H9 (cell line): ENCODE measurements around the gene CHST14. TPM values are rescaled to one million over a fixed set of nuclear protein-coding genes. Genes with fewer than 3 reads are reported as not detected.

Experiments
- DNase-seq: peaks from one replicate; pipeline ENCODE4 v3.0.0-alpha.2; 2017
- H2AFZ ChIP-seq: one replicate; pipeline ENCODE4 v1.6.1; 2013; ENCODE audit warnings: mild to moderate bottlenecking, low read length, control low read depth, moderate library complexity
- H2AK5ac ChIP-seq: 2 replicates; pipeline ENCODE4 v1.6.1; 2013; ENCODE audit warnings: low read length, control low read depth, mixed read lengths; ENCODE audit not compliant: insufficient read length
- H2BK120ac ChIP-seq: one replicate; pipeline ENCODE4 v1.6.1; 2013; ENCODE audit warnings: low read depth, mild to moderate bottlenecking, low read length, control low read depth, inconsistent platforms; ENCODE audit not compliant: poor library complexity, severe bottlenecking
- H2BK12ac ChIP-seq: 2 replicates; pipeline ENCODE4 v1.6.1; 2013; ENCODE audit warnings: low read length, control low read depth, mixed read lengths, low read depth; ENCODE audit not compliant: insufficient read length
- H2BK15ac ChIP-seq: 2 replicates; pipeline ENCODE4 v1.6.1; 2013; ENCODE audit warnings: low read depth, low read length, control low read depth
- H2BK20ac ChIP-seq: one replicate; pipeline ENCODE4 v1.6.1; 2013; ENCODE audit warnings: low read depth, mild to moderate bottlenecking, low read length, control low read depth, inconsistent platforms; ENCODE audit not compliant: poor library complexity, severe bottlenecking
- H2BK5ac ChIP-seq: 2 replicates; pipeline ENCODE4 v1.6.1; 2013; ENCODE audit warnings: low read length, control low read depth, mixed read lengths; ENCODE audit not compliant: insufficient read length
- H3K14ac ChIP-seq: 2 replicates; pipeline ENCODE4 v1.6.1; 2013; ENCODE audit warnings: low read length, control low read depth; ENCODE audit not compliant: insufficient read depth
- H3K18ac ChIP-seq: 2 replicates; pipeline ENCODE4 v1.6.1; 2013; ENCODE audit warnings: low read depth, mild to moderate bottlenecking, mixed read lengths, low read length, control low read depth; ENCODE audit not compliant: insufficient read length
- H3K23ac ChIP-seq: 2 replicates; pipeline ENCODE4 v1.6.1; 2013; ENCODE audit warnings: low read length, control low read depth, mixed read lengths, low read depth; ENCODE audit not compliant: insufficient read length
- H3K23me2 ChIP-seq: 2 replicates; pipeline ENCODE4 v1.6.1; 2013; ENCODE audit warnings: low read depth, mild to moderate bottlenecking, mixed read lengths, low read length, control low read depth; ENCODE audit not compliant: insufficient read length, poor library complexity, severe bottlenecking
- H3K27ac ChIP-seq: 2 replicates; pipeline ENCODE4 v1.5.1; 2013; ENCODE audit warnings: low read length, control low read depth, mixed read lengths, low read depth; ENCODE audit not compliant: insufficient read length
- H3K27me3 ChIP-seq: 2 replicates; pipeline ENCODE4 v1.6.1; 2013; ENCODE audit warnings: low read length, control low read depth, inconsistent platforms; ENCODE audit not compliant: insufficient read depth
- H3K4ac ChIP-seq: 2 replicates; pipeline ENCODE4 v1.6.1; 2013; ENCODE audit warnings: low read depth, mild to moderate bottlenecking, control low read depth, inconsistent platforms, low read length, moderate library complexity
- H3K4me1 ChIP-seq: 2 replicates; pipeline ENCODE4 v1.6.1; 2013; ENCODE audit warnings: low read length, control low read depth, inconsistent platforms; ENCODE audit not compliant: insufficient read depth
- H3K4me2 ChIP-seq: 2 replicates; pipeline ENCODE4 v1.6.1; 2013; ENCODE audit warnings: low read length, control low read depth, mixed read lengths; ENCODE audit not compliant: insufficient read length, insufficient read depth
- H3K56ac ChIP-seq: 2 replicates; pipeline ENCODE4 v1.6.1; 2013; ENCODE audit warnings: low read depth, mild to moderate bottlenecking, mixed read lengths, low read length, control low read depth; ENCODE audit not compliant: insufficient read length
- H3K79me1 ChIP-seq: 2 replicates; pipeline ENCODE4 v1.6.1; 2013; ENCODE audit warnings: low read depth, mild to moderate bottlenecking, moderate library complexity, low read length, control low read depth, inconsistent platforms; ENCODE audit not compliant: insufficient read depth, poor library complexity, severe bottlenecking
- H3K79me2 ChIP-seq: 2 replicates; pipeline ENCODE4 v1.6.1; 2013; ENCODE audit warnings: low read length, control low read depth, inconsistent platforms; ENCODE audit not compliant: insufficient read depth
- H3K9ac ChIP-seq: 2 replicates; pipeline ENCODE4 v1.6.1; 2013; ENCODE audit warnings: low read length, control low read depth, mixed read lengths; ENCODE audit not compliant: insufficient read length; ENCODE audit errors: extremely low read depth
- H3K9me3 ChIP-seq: one replicate; pipeline ENCODE4 v1.6.1; 2013; ENCODE audit warnings: low read depth, low read length, inconsistent platforms; ENCODE audit not compliant: control insufficient read depth
- H3T11ph ChIP-seq: one replicate; pipeline ENCODE4 v1.6.1; 2013; ENCODE audit warnings: mild to moderate bottlenecking, low read length, control low read depth, inconsistent platforms
- H4K20me1 ChIP-seq: one replicate; pipeline ENCODE4 v1.6.1; 2013; ENCODE audit not compliant: control insufficient read depth, insufficient read length, insufficient read depth
- H4K5ac ChIP-seq: 2 replicates; pipeline ENCODE4 v1.6.1; 2013; ENCODE audit warnings: low read depth, mild to moderate bottlenecking, mixed read lengths, low read length, control low read depth; ENCODE audit not compliant: insufficient read length
- H4K8ac ChIP-seq: replicated peaks from 2 replicates; pipeline ENCODE4 v1.6.1; 2013; ENCODE audit warnings: low read length, control low read depth, mixed read lengths, low read depth; ENCODE audit not compliant: insufficient read length
- H4K91ac ChIP-seq: 2 replicates; pipeline ENCODE4 v1.6.1; 2013; ENCODE audit warnings: low read depth, mild to moderate bottlenecking, moderate library complexity, mixed read lengths, low read length, control low read depth; ENCODE audit not compliant: insufficient read length
- H3K27ac Mint-ChIP-seq, 3 experiments: 2 replicates in 2 of 3; 3 replicates in 1 of 3; pipeline ENCODE4 v1.8.0; 2020 to 2021; ENCODE audit warnings: mixed read lengths in 3 of 3, mild to moderate bottlenecking in 1 of 3, moderate library complexity in 1 of 3
- H3K27me3 Mint-ChIP-seq: 2 replicates; pipeline ENCODE4 v1.8.0; 2021; ENCODE audit warnings: low read depth, mild to moderate bottlenecking, moderate library complexity, mixed read lengths
- H3K36me3 Mint-ChIP-seq, 3 experiments: 2 replicates in 2 of 3; 3 replicates in 1 of 3; pipeline ENCODE4 v1.8.0; 2020 to 2021; ENCODE audit warnings: low read depth in 3 of 3, mixed read lengths in 3 of 3; ENCODE audit not compliant: insufficient read depth in 1 of 3
- H3K4me1 Mint-ChIP-seq, 2 experiments: 2 replicates each; pipeline ENCODE4 v1.8.0; 2020; ENCODE audit warnings: mixed read lengths in 2 of 2
- H3K4me3 Mint-ChIP-seq, 2 experiments: 2 replicates in 1 of 2; 3 replicates in 1 of 2; pipeline ENCODE4 v1.8.0; 2020 to 2021; ENCODE audit warnings: mild to moderate bottlenecking in 2 of 2, mixed read lengths in 2 of 2, moderate library complexity in 1 of 2
- H3K9me3 Mint-ChIP-seq, 2 experiments: 2 replicates in 1 of 2; 3 replicates in 1 of 2; pipeline ENCODE4 v1.8.0; 2020; ENCODE audit warnings: mild to moderate bottlenecking in 2 of 2, mixed read lengths in 2 of 2, moderate library complexity in 1 of 2
- CTCF ChIP-seq: fragments of 200-600 bp; sonication (generic); conservative IDR thresholded peaks from 3 replicates; pipeline ENCODE4 v1.8.0; 2021; ENCODE audit warnings: antibody characterized with exemption, mild to moderate bottlenecking
- WGBS: extraction: QIAGEN DNeasy Blood & Tissue Kit; methylation state at CpG from one replicate; pipeline ENCODE4 v1.1.7; 2013; ENCODE audit warnings: missing lambda C conversion rate, low lambda C conversion rate, mixed read lengths; ENCODE audit not compliant: insufficient read length; ENCODE audit errors: extremely low coverage; 5-methylcytosine and 5-hydroxymethylcytosine counted together
- total RNA-seq: library from RNA; stranded (reverse); gene quantifications from 2 replicates; pipeline ENCODE4 v1.2.1, GENCODE V29; 2021

CHST14 gene
- total RNA-seq, 1 experiment from 2014 or later: 25.7 TPM

DNA sequence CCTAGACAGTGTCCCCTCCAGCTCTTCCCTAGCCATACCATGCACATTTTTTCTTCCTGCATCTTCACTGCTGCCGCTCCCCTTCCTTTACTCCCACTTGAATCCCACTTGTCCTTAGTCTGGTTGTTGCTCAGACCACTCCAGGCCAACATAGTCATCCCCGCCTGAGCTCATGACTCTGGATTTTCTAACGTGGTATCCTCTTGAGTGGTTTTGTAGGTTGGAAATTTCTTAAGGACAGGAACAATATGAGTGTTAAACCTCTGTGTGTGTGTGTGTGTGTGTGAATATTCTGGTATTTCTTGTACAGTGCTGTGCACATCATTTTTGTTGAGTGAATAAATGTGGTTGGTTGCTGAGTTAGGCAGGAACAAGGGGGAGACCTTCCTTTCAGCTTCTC lies 26.9 kb upstream of the CHST14 start:
- H4K8ac ChIP-seq: no peak overlapping the region
- H3K79me2 ChIP-seq: peaks cover 51% of the 10 kb centered on the region; the same call in 1 of the 2 replicates
- no peak overlapping the region for H2BK15ac ChIP-seq
- no peak overlapping the region for H4K5ac ChIP-seq
- H3K4ac ChIP-seq: no peak overlapping the region
- no peaks in the 10 kb centered on the region for H3K9me3 Mint-ChIP-seq
- H3K23me2 ChIP-seq: peaks cover 15% of the 10 kb centered on the region
- peak overlapping the region; percentile 90 to 95 for H3K4me3 Mint-ChIP-seq
- peaks cover 8% of the 10 kb centered on the region for H3K79me1 ChIP-seq
- no peak overlapping the region for H2AFZ ChIP-seq
- H3K4me1 ChIP-seq: peaks cover 20% of the 10 kb centered on the region
- no peak overlapping the region for H2BK20ac ChIP-seq
- H3K36me3 Mint-ChIP-seq: peaks cover 0 to 27% (median 3%) of the 10 kb centered on the region in 3 experiments; a peak in 5 of 7 replicates
- H4K91ac ChIP-seq: no peak overlapping the region
- H2BK120ac ChIP-seq: no peak overlapping the region
- H3K27me3 ChIP-seq: no peaks in the 10 kb centered on the region
- peak overlapping the region; percentile 1 for H3K4me2 ChIP-seq
- no peak overlapping the region for H3T11ph ChIP-seq
- H2AK5ac ChIP-seq: no peak overlapping the region
- H3K27ac Mint-ChIP-seq: peak overlapping the region in 1 of 3 experiments; percentile 1; a peak in 1 of 7 replicates
- H3K14ac ChIP-seq: no peak overlapping the region
- H3K4me1 Mint-ChIP-seq: peaks cover 52 to 54% of the 10 kb centered on the region in 2 experiments
- no peak overlapping the region for H3K23ac ChIP-seq
- H3K56ac ChIP-seq: no peak overlapping the region
- H4K20me1 ChIP-seq: no peaks in the 10 kb centered on the region
- no peak overlapping the region for H2BK12ac ChIP-seq
- H2BK5ac ChIP-seq: no peak overlapping the region
- no peak overlapping the region for H3K18ac ChIP-seq
- H3K9ac ChIP-seq: no peak overlapping the region
- H3K9me3 ChIP-seq: no peaks in the 10 kb centered on the region
- TF ChIP-seq CTCF: no peak
- no CpG with 5 or more reads among the region's 3 CpGs for WGBS
- DNase-seq: no peak
- H3K27ac ChIP-seq: no peak overlapping the region
- H3K27me3 Mint-ChIP-seq: no peaks in the 10 kb centered on the region
